ENCODE measurements around the gene TMEM18. TPM values are rescaled to one million over a fixed set of nuclear protein-coding genes. Genes with fewer than 3 reads are reported as not detected.

TMEM18 gene
- total and polyA plus RNA-seq, 2 experiments from 2014 or later = 15.0 to 41.9 TPM

DNA sequence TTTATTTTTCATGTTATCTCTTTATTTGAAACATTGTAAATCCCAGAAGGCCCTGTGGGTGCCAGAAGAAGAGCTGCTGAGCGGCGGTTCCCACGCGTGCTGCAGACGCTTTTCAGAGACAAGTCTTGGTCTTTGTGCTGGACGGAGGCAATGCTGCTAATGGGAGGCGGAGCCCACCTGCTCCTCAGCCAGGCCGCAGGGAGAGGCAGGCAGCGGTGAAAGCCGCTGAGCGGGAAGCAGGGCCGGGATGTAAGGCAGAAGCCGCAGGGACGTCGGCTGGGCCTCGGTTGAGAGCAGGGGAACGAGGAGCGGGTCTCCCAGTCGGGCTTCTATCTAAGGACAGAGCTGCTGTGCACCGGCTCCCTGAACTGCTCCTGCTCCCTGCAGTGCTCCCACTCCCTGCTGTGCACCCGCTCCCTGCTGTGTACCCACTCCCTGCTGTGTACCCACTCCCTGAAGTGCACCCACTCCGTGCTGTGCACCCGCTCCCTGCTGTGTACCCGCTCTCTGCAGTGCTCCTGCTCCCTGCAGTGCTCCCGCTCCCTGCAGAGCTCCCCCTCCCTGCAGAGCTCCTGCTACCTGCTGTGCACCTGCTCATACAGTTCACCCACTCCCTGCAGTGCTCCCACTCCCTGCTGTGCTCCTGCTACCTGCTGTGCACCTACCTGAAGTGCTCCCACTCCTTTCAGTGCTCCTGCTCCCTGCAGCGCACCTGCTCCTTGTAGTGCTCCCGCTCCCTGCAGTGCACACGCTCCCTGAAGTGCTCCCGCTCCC is 16.4 kb downstream of the TMEM18 start (continued):
- TF ChIP-seq, protein P1, sequence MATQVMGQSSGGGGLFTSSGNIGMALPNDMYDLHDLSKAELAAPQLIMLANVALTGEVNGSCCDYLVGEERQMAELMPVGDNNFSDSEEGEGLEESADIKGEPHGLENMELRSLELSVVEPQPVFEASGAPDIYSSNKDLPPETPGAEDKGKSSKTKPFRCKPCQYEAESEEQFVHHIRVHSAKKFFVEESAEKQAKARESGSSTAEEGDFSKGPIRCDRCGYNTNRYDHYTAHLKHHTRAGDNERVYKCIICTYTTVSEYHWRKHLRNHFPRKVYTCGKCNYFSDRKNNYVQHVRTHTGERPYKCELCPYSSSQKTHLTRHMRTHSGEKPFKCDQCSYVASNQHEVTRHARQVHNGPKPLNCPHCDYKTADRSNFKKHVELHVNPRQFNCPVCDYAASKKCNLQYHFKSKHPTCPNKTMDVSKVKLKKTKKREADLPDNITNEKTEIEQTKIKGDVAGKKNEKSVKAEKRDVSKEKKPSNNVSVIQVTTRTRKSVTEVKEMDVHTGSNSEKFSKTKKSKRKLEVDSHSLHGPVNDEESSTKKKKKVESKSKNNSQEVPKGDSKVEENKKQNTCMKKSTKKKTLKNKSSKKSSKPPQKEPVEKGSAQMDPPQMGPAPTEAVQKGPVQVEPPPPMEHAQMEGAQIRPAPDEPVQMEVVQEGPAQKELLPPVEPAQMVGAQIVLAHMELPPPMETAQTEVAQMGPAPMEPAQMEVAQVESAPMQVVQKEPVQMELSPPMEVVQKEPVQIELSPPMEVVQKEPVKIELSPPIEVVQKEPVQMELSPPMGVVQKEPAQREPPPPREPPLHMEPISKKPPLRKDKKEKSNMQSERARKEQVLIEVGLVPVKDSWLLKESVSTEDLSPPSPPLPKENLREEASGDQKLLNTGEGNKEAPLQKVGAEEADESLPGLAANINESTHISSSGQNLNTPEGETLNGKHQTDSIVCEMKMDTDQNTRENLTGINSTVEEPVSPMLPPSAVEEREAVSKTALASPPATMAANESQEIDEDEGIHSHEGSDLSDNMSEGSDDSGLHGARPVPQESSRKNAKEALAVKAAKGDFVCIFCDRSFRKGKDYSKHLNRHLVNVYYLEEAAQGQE (IDR thresholded peaks at IDR 0.05; ENCODE audit: unreplicated experiment) = no peak
- TF ChIP-seq POLR2AphosphoS5 (IDR thresholded peaks at IDR 0.05; ENCODE audit: low read depth) (no peak), ZNF114 (CRISPR knock-in tag; IDR thresholded peaks at IDR 0.05) (no peak)

DNA sequence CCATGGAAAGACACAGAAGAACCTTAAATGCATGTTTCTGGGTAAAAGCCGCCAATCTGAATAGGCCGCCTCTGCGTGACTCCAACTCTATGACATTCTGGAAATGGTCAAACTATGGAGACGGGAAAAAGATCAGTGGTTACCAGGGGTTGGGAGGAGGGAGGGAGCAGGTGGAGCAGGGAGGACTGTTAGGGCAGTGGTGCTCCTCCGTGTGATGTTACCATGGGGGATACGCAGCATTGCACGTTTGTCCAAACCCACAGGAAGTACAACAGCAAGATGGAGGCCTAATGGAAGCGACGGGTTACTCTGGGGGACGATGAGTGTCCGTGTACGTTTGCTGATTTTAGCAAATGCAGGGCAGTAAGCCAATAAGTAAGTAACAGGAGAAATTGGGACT is 17.2 kb downstream of the TMEM18 start:
- H3K27ac Mint-ChIP-seq = no peak overlapping the region
- no peak overlapping the region for H3K4me3 Mint-ChIP-seq
- no peak overlapping the region for H3K27ac ChIP-seq (ENCODE audit: low read depth)
- no peaks in the 10 kb centered on the region for H4K20me1 ChIP-seq (replicated peaks; ENCODE audit: insufficient read depth)
- 0 out of 2 replicates have a peak, but pooled peaks cover 2% of the 10 kb centered on the region for H3F3A ChIP-seq (replicated peaks; ENCODE audit: low read depth)
- H3K9me3 Mint-ChIP-seq = peaks cover 4% of the 10 kb centered on the region
- H3K4me3 ChIP-seq = no peak overlapping the region
- no peaks in the 10 kb centered on the region; the same call in 2 of the 3 replicates for H3K4me1 Mint-ChIP-seq
- H3K9me2 ChIP-seq (ENCODE audit: insufficient read depth) = no peaks in the 10 kb centered on the region
- peaks cover 9% of the 10 kb centered on the region for H3K36me3 Mint-ChIP-seq (ENCODE audit: low read depth)
- H3K27me3 ChIP-seq (ENCODE audit: insufficient read depth) = no peaks in the 10 kb centered on the region
- H3K4me1 ChIP-seq (ENCODE audit: insufficient read depth) = no peaks in the 10 kb centered on the region
- no peak overlapping the region; the same call in 1 of the 2 replicates for H2AFZ ChIP-seq
- no peaks in the 10 kb centered on the region for H3K79me2 ChIP-seq (replicated peaks; ENCODE audit: insufficient read depth)
- no peaks in the 10 kb centered on the region; the same call in 1 of the 2 replicates for H3K36me3 ChIP-seq (ENCODE audit: insufficient read depth)
- no peak overlapping the region for H3K4me2 ChIP-seq
- ATAC-seq = no peak
- H3K27me3 Mint-ChIP-seq (ENCODE audit: insufficient read depth, low read depth, poor library complexity) = peaks cover 5% of the 10 kb centered on the region
- DNase-seq (ENCODE audit: low spot score) = no peak
- TF ChIP-seq JUNB (IDR thresholded peaks at IDR 0.05; ENCODE audit: unreplicated experiment) (no peak), NANOG (IDR thresholded peaks at IDR 0.05; ENCODE audit: borderline replicate concordance) (no peak), CREB1 (CRISPR knock-in tag; IDR thresholded peaks at IDR 0.05; ENCODE audit: low read depth) (no peak), EZH2phosphoT487 (IDR thresholded peaks at IDR 0.05; ENCODE audit: unreplicated experiment) (no peak), STAT1 (IDR thresholded peaks at IDR 0.05; ENCODE audit: unreplicated experiment) (no peak)
- TF ChIP-seq, protein P2, sequence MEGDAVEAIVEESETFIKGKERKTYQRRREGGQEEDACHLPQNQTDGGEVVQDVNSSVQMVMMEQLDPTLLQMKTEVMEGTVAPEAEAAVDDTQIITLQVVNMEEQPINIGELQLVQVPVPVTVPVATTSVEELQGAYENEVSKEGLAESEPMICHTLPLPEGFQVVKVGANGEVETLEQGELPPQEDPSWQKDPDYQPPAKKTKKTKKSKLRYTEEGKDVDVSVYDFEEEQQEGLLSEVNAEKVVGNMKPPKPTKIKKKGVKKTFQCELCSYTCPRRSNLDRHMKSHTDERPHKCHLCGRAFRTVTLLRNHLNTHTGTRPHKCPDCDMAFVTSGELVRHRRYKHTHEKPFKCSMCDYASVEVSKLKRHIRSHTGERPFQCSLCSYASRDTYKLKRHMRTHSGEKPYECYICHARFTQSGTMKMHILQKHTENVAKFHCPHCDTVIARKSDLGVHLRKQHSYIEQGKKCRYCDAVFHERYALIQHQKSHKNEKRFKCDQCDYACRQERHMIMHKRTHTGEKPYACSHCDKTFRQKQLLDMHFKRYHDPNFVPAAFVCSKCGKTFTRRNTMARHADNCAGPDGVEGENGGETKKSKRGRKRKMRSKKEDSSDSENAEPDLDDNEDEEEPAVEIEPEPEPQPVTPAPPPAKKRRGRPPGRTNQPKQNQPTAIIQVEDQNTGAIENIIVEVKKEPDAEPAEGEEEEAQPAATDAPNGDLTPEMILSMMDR (conservative IDR thresholded peaks at IDR 0.05; ENCODE audit: low read depth in 2 of 2) = no peak
- TF ChIP-seq, protein P3, sequence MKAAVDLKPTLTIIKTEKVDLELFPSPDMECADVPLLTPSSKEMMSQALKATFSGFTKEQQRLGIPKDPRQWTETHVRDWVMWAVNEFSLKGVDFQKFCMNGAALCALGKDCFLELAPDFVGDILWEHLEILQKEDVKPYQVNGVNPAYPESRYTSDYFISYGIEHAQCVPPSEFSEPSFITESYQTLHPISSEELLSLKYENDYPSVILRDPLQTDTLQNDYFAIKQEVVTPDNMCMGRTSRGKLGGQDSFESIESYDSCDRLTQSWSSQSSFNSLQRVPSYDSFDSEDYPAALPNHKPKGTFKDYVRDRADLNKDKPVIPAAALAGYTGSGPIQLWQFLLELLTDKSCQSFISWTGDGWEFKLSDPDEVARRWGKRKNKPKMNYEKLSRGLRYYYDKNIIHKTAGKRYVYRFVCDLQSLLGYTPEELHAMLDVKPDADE (IDR thresholded peaks at IDR 0.05) = no peak
- TF ChIP-seq, protein P4, sequence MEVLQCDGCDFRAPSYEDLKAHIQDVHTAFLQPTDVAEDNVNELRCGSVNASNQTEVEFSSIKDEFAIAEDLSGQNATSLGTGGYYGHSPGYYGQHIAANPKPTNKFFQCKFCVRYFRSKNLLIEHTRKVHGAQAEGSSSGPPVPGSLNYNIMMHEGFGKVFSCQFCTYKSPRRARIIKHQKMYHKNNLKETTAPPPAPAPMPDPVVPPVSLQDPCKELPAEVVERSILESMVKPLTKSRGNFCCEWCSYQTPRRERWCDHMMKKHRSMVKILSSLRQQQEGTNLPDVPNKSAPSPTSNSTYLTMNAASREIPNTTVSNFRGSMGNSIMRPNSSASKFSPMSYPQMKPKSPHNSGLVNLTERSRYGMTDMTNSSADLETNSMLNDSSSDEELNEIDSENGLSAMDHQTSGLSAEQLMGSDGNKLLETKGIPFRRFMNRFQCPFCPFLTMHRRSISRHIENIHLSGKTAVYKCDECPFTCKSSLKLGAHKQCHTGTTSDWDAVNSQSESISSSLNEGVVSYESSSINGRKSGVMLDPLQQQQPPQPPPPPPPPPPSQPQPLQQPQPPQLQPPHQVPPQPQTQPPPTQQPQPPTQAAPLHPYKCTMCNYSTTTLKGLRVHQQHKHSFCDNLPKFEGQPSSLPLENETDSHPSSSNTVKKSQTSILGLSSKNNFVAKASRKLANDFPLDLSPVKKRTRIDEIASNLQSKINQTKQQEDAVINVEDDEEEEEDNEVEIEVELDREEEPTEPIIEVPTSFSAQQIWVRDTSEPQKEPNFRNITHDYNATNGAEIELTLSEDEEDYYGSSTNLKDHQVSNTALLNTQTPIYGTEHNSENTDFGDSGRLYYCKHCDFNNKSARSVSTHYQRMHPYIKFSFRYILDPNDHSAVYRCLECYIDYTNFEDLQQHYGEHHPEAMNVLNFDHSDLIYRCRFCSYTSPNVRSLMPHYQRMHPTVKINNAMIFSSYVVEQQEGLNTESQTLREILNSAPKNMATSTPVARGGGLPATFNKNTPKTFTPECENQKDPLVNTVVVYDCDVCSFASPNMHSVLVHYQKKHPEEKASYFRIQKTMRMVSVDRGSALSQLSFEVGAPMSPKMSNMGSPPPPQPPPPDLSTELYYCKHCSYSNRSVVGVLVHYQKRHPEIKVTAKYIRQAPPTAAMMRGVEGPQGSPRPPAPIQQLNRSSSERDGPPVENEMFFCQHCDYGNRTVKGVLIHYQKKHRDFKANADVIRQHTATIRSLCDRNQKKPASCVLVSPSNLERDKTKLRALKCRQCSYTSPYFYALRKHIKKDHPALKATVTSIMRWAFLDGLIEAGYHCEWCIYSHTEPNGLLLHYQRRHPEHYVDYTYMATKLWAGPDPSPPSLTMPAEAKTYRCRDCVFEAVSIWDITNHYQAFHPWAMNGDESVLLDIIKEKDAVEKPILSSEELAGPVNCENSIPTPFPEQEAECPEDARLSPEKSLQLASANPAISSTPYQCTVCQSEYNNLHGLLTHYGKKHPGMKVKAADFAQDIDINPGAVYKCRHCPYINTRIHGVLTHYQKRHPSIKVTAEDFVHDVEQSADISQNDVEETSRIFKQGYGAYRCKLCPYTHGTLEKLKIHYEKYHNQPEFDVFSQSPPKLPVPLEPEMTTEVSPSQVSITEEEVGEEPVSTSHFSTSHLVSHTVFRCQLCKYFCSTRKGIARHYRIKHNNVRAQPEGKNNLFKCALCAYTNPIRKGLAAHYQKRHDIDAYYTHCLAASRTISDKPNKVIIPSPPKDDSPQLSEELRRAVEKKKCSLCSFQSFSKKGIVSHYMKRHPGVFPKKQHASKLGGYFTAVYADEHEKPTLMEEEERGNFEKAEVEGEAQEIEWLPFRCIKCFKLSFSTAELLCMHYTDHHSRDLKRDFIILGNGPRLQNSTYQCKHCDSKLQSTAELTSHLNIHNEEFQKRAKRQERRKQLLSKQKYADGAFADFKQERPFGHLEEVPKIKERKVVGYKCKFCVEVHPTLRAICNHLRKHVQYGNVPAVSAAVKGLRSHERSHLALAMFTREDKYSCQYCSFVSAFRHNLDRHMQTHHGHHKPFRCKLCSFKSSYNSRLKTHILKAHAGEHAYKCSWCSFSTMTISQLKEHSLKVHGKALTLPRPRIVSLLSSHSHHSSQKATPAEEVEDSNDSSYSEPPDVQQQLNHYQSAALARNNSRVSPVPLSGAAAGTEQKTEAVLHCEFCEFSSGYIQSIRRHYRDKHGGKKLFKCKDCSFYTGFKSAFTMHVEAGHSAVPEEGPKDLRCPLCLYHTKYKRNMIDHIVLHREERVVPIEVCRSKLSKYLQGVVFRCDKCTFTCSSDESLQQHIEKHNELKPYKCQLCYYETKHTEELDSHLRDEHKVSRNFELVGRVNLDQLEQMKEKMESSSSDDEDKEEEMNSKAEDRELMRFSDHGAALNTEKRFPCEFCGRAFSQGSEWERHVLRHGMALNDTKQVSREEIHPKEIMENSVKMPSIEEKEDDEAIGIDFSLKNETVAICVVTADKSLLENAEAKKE (CRISPR knock-in tag; IDR thresholded peaks at IDR 0.05) = no peak
